ENCODE data around the gene OR4M1. TPM values are rescaled to one million over a fixed set of nuclear protein-coding genes. Genes with fewer than 3 reads are reported as not detected.
"Not testable (repeated sequence)": the region's sequence is repeated elsewhere in the genome, so short reads cannot be mapped to it uniquely, and the experiment has no call there.

Gene OR4M1
- total and polyA plus RNA-seq, 12 donors = not detected

DNA sequence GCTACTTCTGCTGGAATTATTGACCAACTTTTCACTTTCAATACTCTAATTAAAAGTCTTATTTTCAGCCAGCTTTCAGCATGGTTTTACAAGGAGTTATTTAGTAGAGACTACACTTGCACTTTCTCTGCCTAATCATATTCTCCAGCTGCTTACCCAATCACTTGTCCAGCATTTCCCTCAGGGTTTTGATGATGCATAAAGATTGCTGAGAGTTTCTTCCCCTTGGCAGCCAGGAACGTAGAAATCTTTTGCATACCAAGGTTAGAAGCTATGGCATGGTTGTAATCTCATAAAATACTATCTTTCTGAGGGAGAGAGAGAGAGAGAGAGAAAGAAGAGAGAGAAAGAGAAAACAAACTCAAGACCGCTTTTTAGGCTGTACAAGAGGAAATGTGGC is 19.1 kb upstream of the OR4M1 start:
- no peaks in the 10 kb centered on the region for H3K36me3 ChIP-seq
- ATAC-seq = no peak
- no peak overlapping the region for H3K4me3 ChIP-seq
- H3K27me3 ChIP-seq = peaks cover 0 to 3% (median 0%) of the 10 kb centered on the region in 7 donors
- peaks cover 0 to 4% (median 0%) of the 10 kb centered on the region in 11 donors for H3K9me3 ChIP-seq
- TF ChIP-seq, protein P1, sequence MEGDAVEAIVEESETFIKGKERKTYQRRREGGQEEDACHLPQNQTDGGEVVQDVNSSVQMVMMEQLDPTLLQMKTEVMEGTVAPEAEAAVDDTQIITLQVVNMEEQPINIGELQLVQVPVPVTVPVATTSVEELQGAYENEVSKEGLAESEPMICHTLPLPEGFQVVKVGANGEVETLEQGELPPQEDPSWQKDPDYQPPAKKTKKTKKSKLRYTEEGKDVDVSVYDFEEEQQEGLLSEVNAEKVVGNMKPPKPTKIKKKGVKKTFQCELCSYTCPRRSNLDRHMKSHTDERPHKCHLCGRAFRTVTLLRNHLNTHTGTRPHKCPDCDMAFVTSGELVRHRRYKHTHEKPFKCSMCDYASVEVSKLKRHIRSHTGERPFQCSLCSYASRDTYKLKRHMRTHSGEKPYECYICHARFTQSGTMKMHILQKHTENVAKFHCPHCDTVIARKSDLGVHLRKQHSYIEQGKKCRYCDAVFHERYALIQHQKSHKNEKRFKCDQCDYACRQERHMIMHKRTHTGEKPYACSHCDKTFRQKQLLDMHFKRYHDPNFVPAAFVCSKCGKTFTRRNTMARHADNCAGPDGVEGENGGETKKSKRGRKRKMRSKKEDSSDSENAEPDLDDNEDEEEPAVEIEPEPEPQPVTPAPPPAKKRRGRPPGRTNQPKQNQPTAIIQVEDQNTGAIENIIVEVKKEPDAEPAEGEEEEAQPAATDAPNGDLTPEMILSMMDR (IDR thresholded peaks at IDR 0.05) = no peak
- H3K4me1 ChIP-seq = no peaks in the 10 kb centered on the region
- H3K27ac ChIP-seq = no peak overlapping the region
- DNase-seq = no peak
- intact Hi-C loops (cut with DNase I) = no loop called here
- 25 to 31% methylated on average over 2 of the region's 2 CpGs for WGBS, 2 donors

DNA sequence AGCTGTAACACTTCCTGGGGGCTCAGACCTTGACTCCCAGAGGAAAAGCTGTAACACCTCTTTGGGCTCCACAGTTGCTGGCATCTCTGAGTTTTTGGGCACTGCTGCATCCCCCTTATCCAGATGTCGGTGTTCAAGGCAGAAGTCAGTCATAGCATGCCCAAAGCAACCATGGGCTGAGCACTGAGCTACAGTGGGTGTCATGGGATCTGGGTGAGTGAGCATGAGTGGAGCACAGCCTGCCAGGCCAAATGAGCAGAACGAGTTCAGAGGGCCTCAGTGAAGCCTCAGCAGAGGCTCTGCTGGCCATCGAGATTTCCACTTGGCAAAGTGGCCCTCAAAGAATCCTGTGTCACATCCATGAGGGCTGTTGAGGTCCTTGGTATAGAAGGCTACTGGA is 1.8 kb upstream of the OR4M1 start:
- H3K27ac ChIP-seq; H3K27me3 ChIP-seq; intact Hi-C loops (cut with DNase I); H3K4me3 ChIP-seq; H3K36me3 ChIP-seq; DNase-seq; H3K4me1 ChIP-seq: not testable (repeated sequence)
- peaks cover 0 to 21% (median 0%) of the 10 kb centered on the region in 11 donors for H3K9me3 ChIP-seq
- WGBS, 2 donors = 32 to 47% methylated on average over 3 of the region's 3 CpGs
- peak in 1 of 8 donors; percentile 37 for ATAC-seq

DNA sequence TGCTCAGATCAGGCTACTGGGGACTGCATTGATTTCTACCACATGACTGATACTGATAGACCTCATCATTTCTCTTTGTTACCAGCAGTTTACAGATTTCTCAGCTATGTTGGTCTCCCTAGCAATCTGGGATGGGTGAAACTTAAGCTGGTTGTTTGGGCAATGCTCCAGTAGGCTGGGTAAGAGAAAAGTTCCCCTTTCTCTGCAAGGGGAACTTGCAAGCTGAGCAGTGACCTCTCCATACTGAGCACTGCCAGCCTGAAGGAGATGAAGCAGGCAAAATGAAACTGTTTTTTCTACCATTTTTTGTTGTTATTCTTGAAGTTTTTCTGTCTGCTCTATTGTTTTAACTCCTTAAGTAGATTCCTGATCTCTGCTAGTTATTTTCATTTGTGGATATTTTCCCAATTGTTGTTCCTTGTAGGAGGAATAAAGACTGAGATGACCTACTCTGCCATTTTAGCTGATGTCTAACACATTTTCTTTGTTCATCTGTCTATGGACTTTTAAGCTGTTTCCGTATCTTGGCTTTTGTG is 1.3 kb upstream of the OR4M1 start:
- Histone ChIP-seq H3K4me3 (no peak overlapping the region), H3K27ac (no peak overlapping the region), H3K27me3 (no peaks in the 10 kb centered on the region), H3K4me1 (no peaks in the 10 kb centered on the region), H3K36me3 (no peaks in the 10 kb centered on the region), H3K9me3 (peaks cover 0 to 21% (median 0%) of the 10 kb centered on the region in 11 donors)
- DNase-seq (no peak), ATAC-seq (peak in 5 of 8 donors; percentile 23 to 73 (median 64))
- WGBS, 2 donors = 88% methylated on average over 1 of the region's 1 CpG
- TF ChIP-seq, protein P1 (IDR thresholded peaks at IDR 0.05) = no peak
- intact Hi-C loops (cut with DNase I) = no loop called here

DNA sequence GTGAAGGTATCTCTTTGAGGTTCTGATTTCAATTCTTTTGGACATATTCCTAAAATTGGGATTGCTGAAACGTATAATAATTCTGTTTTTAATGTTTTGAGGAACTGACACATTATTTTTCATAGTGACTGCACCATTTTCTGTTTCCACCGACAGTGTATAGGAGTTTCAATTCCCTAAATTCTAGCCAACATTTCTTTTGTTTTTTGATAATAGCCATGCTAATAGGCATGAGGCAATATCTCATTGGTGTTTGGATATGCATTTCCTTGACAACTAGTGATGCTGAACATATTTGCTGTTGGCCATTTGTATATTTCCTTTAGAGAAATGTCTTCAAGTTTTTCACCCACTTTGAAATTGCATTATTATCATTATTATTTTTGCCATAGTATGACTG is 850 bp upstream of the OR4M1 start:
- intact Hi-C loops (cut with DNase I); DNase-seq; H3K27me3 ChIP-seq; H3K36me3 ChIP-seq; H3K4me3 ChIP-seq; H3K27ac ChIP-seq; H3K4me1 ChIP-seq: not testable (repeated sequence)
- peaks cover 0 to 21% (median 0%) of the 10 kb centered on the region in 11 donors for H3K9me3 ChIP-seq
- WGBS, 2 donors = 32 to 44% methylated on average over 2 of the region's 2 CpGs
- peak in 2 of 8 donors; percentile 49 to 76 for ATAC-seq

DNA sequence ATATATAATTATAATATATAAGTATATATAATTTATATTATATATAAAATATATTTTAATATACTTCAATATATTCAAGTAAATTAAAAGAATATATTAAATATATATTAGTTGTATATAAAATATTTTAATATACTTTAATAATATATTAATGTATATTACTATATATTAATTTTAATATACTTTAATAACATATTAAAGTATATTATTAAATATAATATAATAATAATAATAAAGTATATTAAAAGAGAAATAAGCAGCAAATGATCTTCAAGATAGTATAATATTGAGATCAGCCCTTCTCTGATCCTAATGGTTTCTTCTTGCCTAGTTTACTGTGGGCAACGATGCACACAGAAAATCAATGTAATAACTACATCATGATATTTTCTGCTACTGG is 2.3 kb downstream of the OR4M1 start:
- no peak for ATAC-seq
- no peak overlapping the region for H3K4me3 ChIP-seq
- no peaks in the 10 kb centered on the region for H3K27me3 ChIP-seq
- intact Hi-C loops (cut with DNase I) = no loop called here
- H3K4me1 ChIP-seq = no peaks in the 10 kb centered on the region
- H3K36me3 ChIP-seq = no peaks in the 10 kb centered on the region
- DNase-seq = no peak
- 57 to 61% methylated on average over 1 of the region's 1 CpG for WGBS, 2 donors
- no peak overlapping the region for H3K27ac ChIP-seq
- TF ChIP-seq, protein P1 (IDR thresholded peaks at IDR 0.05) = no peak
- peaks cover 0 to 18% (median 0%) of the 10 kb centered on the region in 11 donors for H3K9me3 ChIP-seq

DNA sequence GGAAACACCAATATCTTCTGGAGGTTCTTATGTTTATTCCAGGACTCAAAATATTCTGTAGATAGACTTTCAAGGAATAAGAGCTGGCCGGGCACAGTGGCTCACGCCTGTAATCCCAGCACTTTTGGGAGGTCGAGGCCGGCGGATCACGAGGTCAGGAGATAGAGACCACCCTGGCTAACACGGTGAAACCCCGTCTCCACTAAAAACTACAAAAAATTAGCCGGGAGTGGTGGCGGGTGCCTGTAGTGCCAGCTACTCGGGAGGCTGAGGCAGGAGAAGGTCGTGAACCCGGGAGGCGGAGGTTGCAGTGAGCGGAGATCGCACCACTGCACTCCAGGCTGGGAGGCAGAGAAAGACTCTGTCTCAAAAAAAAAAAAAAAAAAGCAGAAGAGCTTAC is 12.5 kb downstream of the OR4M1 start:
- DNase-seq; H3K27ac ChIP-seq; ATAC-seq; H3K4me3 ChIP-seq; H3K27me3 ChIP-seq; intact Hi-C loops (cut with DNase I); H3K36me3 ChIP-seq; H3K9me3 ChIP-seq; H3K4me1 ChIP-seq: not testable (repeated sequence)
- 77 to 80% methylated on average over 16 of the region's 16 CpGs for WGBS, 2 donors

DNA sequence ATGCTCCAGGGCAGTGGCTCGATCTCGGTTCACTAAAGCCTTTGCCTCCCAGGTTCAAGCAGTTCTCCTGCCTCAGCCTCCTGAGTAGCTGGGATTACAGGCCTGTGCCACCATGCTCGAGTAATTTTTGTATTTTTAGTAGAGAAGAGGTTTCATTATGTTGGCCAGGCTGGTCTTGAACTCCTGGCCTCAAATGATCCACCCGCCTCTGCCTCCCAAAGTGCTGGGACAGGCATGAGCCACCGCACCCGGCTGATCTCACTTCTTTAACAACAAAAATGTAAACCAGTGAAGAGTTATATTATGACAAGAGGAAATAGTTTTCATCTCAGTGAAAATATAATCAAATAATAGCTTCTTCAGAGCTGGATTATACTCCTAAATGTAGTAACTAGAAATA is 14.0 kb downstream of the OR4M1 start:
- H3K27me3 ChIP-seq; H3K4me3 ChIP-seq; H3K9me3 ChIP-seq; DNase-seq; intact Hi-C loops (cut with DNase I); H3K4me1 ChIP-seq; H3K36me3 ChIP-seq; H3K27ac ChIP-seq; ATAC-seq: not testable (repeated sequence)
- WGBS, 2 donors = 66 to 68% methylated on average over 6 of the region's 6 CpGs

DNA sequence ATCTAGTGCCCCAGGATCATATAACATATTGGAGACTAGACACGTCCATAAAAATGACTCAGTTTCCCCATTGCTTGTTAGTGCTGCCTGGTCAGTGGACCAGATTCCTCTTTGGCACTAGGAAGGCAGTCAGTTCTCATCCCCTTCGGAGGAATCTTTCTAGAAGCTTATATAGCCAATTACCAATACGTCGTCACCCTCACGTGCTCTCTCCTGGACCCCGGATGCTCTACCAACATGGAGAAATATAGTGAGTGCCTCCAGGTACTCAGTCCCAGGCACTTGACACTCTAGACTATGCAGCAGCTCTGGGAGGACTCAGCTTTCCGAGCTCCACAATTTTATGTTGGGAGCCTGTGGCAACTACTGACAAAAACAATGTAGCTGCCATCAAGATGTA is 14.8 kb downstream of the OR4M1 start:
- H3K27ac ChIP-seq; intact Hi-C loops (cut with DNase I); H3K9me3 ChIP-seq; DNase-seq; H3K4me1 ChIP-seq; H3K27me3 ChIP-seq; ATAC-seq; H3K36me3 ChIP-seq; H3K4me3 ChIP-seq: not testable (repeated sequence)
- 63 to 65% methylated on average over 7 of the region's 7 CpGs for WGBS, 2 donors

DNA sequence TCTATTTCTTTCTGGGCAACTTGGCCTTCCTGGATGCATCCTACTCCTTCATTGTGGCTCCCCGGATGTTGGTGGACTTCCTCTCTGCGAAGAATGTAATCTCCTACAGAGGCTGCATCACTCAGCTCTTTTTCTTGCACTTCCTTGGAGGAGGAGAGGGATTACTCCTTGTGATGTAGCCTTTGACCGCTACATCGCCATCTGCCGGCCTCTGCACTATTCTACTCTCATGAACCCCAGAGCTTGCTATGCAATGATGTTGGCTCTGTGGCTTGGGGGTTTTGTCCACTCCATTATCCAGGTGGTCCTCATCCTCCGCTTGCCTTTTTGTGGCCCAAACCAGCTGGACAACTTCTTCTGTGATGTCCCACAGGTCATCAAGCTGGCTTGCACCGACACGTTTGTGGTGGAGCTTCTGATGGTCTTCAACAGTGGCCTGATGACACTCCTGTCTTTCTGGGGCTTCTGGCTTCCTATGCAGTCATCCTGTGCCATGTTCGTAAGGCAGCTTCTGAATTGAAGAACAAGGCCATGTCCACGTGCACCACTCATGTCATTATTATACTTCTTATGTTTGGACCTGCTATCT is 23.3 kb downstream of the OR4M1 start:
- ATAC-seq; H3K27me3 ChIP-seq; H3K27ac ChIP-seq; H3K36me3 ChIP-seq; H3K4me1 ChIP-seq; DNase-seq; intact Hi-C loops (cut with DNase I); H3K4me3 ChIP-seq: not testable (repeated sequence)
- 65% methylated on average over 10 of the region's 10 CpGs for WGBS, 2 donors
- peaks cover 0 to 11% (median 0%) of the 10 kb centered on the region in 11 donors for H3K9me3 ChIP-seq
